IPS DF 6.9 (cell line): ENCODE measurements around the gene SPINK7.

Experiments
- DNase-seq: peaks from one replicate; pipeline ENCODE4 v3.0.0-alpha.2; 2013; ENCODE audit warnings: low read depth, low spot score
- H3K27ac ChIP-seq: one replicate; pipeline ENCODE4 v1.5.1; 2013; ENCODE audit warnings: low read length, control low read depth
- H3K27me3 ChIP-seq: 2 replicates; pipeline ENCODE4 v1.6.1; 2013; ENCODE audit warnings: mild to moderate bottlenecking, low read length; ENCODE audit not compliant: control insufficient read depth, insufficient read depth
- H3K36me3 ChIP-seq: 2 replicates; pipeline ENCODE4 v1.6.1; 2013; ENCODE audit warnings: low read length; ENCODE audit not compliant: control insufficient read depth, insufficient read depth
- H3K4me1 ChIP-seq: 2 replicates; pipeline ENCODE4 v1.6.1; 2013; ENCODE audit warnings: low read length; ENCODE audit not compliant: control insufficient read depth, insufficient read depth
- H3K4me3 ChIP-seq: 2 replicates; pipeline ENCODE4 v1.5.1; 2013; ENCODE audit warnings: mild to moderate bottlenecking, low read length
- H3K9me3 ChIP-seq: 2 replicates; pipeline ENCODE4 v1.6.1; 2013; ENCODE audit warnings: low read length, inconsistent platforms; ENCODE audit not compliant: control insufficient read depth, insufficient read depth
- WGBS: extraction: QIAGEN DNeasy Blood & Tissue Kit; methylation state at CpG from one replicate; pipeline ENCODE4 v1.1.7; 2013; ENCODE audit warnings: mixed read lengths, missing lambda C conversion rate; ENCODE audit not compliant: insufficient read length, insufficient coverage; 5-methylcytosine and 5-hydroxymethylcytosine counted together

Gene SPINK7

DNA sequence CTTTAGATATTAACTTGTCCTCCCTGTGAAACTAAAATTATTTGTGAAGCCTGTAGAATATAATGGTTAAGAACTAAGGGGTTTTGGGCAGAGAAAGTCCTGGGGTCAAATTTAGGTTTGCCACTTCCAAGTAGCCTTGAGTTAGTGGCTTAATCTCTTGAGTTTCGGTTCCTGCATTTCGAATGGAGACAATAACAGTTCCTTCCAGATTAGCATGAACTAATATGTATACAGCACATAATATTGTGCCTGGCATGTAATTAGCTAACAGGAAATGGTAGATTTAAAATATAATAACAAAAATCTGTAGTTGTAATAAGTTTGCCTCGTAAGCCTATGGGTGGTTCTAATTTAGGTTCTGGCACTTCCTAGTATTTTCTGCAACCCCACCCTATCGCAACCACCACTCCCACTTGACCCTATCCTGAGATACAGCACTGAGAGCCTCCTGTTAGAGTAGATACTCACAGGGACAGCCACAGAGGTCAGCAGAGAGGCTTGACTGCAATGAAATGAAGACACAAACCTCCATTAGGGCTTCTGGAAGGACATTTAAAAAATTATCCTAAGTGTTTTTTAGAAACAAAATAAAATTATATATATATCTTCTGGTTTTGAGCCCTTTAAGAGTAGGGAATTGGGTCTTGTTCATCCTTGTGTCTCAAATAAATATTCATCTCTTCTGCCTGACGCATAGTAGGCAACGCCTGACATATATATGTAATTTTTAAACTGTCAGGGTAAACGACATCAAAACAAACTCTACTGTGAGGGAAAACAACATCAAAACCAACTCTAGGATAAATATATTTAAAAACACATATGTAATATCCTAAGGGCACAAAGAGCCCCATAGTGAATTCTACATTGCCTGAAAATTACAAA is 31.6 kb downstream of the SPINK7 start:
- H3K27ac ChIP-seq = no peak overlapping the region
- no CpG with 5 or more reads among the region's 7 CpGs for WGBS
- DNase-seq = no peak

DNA sequence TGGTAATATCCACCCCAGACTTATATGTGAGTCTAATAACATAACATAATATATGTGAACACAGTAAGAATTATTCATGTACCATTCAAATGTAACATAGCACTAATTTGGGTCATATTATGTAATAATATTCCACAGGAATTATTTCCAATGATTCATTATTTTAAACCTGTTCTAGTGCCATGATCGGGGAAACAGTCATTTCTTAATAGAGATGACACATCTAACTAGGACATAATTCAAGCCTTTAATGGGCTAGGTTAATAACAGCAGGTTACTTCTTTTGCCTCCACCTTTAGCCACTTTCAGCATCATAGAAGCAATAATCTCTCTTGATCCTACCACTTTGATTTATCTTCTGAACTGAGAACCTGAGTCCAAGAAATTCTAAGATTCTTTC is 35.5 kb downstream of the SPINK7 start:
- Histone ChIP-seq H3K36me3 (no peaks in the 10 kb centered on the region), H3K27ac (no peak overlapping the region), H3K4me1 (no peaks in the 10 kb centered on the region), H3K27me3 (no peaks in the 10 kb centered on the region), H3K9me3 (no peaks in the 10 kb centered on the region), H3K4me3 (no peak overlapping the region)
- no peak for DNase-seq
- no CpG with 5 or more reads among the region's 1 CpG for WGBS

More for the DNA sequence above, 31.6 kb downstream of the SPINK7 start:
- no peaks in the 10 kb centered on the region for H3K9me3 ChIP-seq
- no peak overlapping the region for H3K4me3 ChIP-seq
- no peaks in the 10 kb centered on the region for H3K27me3 ChIP-seq
- H3K36me3 ChIP-seq = no peaks in the 10 kb centered on the region
- H3K4me1 ChIP-seq = no peaks in the 10 kb centered on the region

GRCh38 chr5:148352696-148353095 is 40.5 kb downstream of the SPINK7 start:
- no peaks in the 10 kb centered on the region for H3K27me3 ChIP-seq
- no CpG with 5 or more reads among the region's 1 CpG for WGBS
- H3K4me1 ChIP-seq = no peaks in the 10 kb centered on the region
- DNase-seq = no peak
- H3K4me3 ChIP-seq = no peak overlapping the region
- H3K9me3 ChIP-seq = no peaks in the 10 kb centered on the region
- no peaks in the 10 kb centered on the region for H3K36me3 ChIP-seq
- no peak overlapping the region for H3K27ac ChIP-seq

- no peaks in the 10 kb centered on the region for H3K36me3 ChIP-seq
Measured at GRCh38 chr5:148353634-148354033, 41.4 kb downstream of the SPINK7 start.

GRCh38 chr5:148364343-148364742 is 52.1 kb downstream of the SPINK7 start:
- no peaks in the 10 kb centered on the region for H3K36me3 ChIP-seq
- H3K9me3 ChIP-seq = no peaks in the 10 kb centered on the region
- DNase-seq = no peak
- no peaks in the 10 kb centered on the region for H3K27me3 ChIP-seq
- no peak overlapping the region for H3K27ac ChIP-seq
- H3K4me1 ChIP-seq = no peaks in the 10 kb centered on the region
- H3K4me3 ChIP-seq = no peak overlapping the region

More at GRCh38 chr5:148353634-148354033, 41.4 kb downstream of the SPINK7 start:
- H3K4me3 ChIP-seq = no peak overlapping the region
- H3K9me3 ChIP-seq = no peaks in the 10 kb centered on the region
- H3K4me1 ChIP-seq = no peaks in the 10 kb centered on the region
- DNase-seq = no peak
- WGBS = no CpG with 5 or more reads among the region's 2 CpGs
- H3K27ac ChIP-seq = no peak overlapping the region
- H3K27me3 ChIP-seq = no peaks in the 10 kb centered on the region
